ENCODE results near the gene RASD2.
"Not testable (repeated sequence)": the region's sequence is repeated elsewhere in the genome, so short reads cannot be mapped to it uniquely, and the experiment has no call there.

RASD2 gene

DNA sequence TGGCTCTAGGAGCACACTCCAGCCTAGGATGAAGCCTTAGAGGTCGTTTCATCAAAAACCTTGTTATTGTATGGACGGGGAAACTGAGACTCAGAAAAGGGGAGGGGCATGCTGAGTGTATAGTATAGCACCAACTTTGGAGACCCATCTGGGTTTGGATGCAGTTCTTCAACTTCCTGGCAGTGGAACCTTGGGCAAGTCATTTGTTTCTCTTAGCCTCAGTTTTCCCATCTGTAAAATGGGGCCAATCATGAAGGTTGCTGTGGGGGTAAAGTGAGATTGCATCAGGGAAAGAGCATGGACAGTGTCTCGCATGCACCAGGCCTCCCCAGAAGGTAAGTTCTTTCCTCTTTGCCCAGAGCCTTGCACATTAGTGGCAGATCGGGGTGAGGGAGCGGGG, 47.6 kb upstream of the RASD2 start:
- Histone ChIP-seq H3K4me2 (ENCODE audit: low read depth, low read length, poor library complexity, severe bottlenecking) (no peak overlapping the region), H2AFZ (ENCODE audit: low read length) (no peak overlapping the region)

DNA sequence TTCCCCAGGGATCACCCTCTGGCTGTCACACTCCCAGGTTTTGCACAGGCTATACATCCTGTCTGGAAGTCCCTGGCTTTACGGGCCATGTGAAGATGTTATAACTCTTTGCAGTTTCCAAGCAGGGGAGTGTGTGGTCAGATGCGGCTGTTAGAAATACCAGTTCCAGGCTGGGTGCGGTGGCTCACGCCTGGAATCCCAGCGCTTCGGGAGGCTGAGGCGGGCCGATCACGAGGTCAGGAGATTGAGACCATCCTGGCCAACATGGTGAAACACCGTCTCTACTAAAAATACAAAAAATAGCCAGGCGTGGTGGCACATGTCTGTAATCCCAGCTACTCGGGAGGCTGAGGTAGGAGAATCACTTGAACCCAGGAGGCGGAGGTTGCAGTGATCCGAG, 44.9 kb upstream of the RASD2 start:
- H3K4me2 ChIP-seq (ENCODE audit: low read depth, low read length, poor library complexity, severe bottlenecking); H3K79me2 ChIP-seq (ENCODE audit: insufficient read depth, low read length); H3K4me1 ChIP-seq (ENCODE audit: insufficient read depth, low read length, poor library complexity, severe bottlenecking); H3K9ac ChIP-seq (ENCODE audit: low read depth, low read length, poor library complexity, severe bottlenecking); H2AFZ ChIP-seq (ENCODE audit: low read length); H4K20me1 ChIP-seq (ENCODE audit: insufficient read depth, low read length, poor library complexity, severe bottlenecking); H3K36me3 ChIP-seq (ENCODE audit: insufficient read depth, low read length); H3F3A ChIP-seq (ENCODE audit: low read depth); H3K9me2 ChIP-seq (replicated peaks; ENCODE audit: low read depth, low read length); H3K27me3 ChIP-seq (ENCODE audit: insufficient read depth, low read length, poor library complexity, severe bottlenecking); H3K4me3 ChIP-seq (ENCODE audit: low read length, poor library complexity, severe bottlenecking); H3K9me3 ChIP-seq (ENCODE audit: insufficient read depth, low read depth, low read length): not testable (repeated sequence)

More for the DNA sequence above, 47.6 kb upstream of the RASD2 start:
- Histone ChIP-seq H3K4me3 (ENCODE audit: low read length, poor library complexity, severe bottlenecking) (no peak overlapping the region), H3K36me3 (ENCODE audit: insufficient read depth, low read length) (no peaks in the 10 kb centered on the region), H3K4me1 (ENCODE audit: insufficient read depth, low read length, poor library complexity, severe bottlenecking) (no peaks in the 10 kb centered on the region), H3K9me3 (ENCODE audit: insufficient read depth, low read depth, low read length) (no peaks in the 10 kb centered on the region), H3K9me2 (replicated peaks; ENCODE audit: low read depth, low read length) (no peaks in the 10 kb centered on the region), H3K9ac (ENCODE audit: low read depth, low read length, poor library complexity, severe bottlenecking) (no peak overlapping the region), H3K79me2 (ENCODE audit: insufficient read depth, low read length) (no peaks in the 10 kb centered on the region), H3K27me3 (ENCODE audit: insufficient read depth, low read length, poor library complexity, severe bottlenecking) (no peaks in the 10 kb centered on the region), H3F3A (ENCODE audit: low read depth) (no peaks in the 10 kb centered on the region), H4K20me1 (ENCODE audit: insufficient read depth, low read length, poor library complexity, severe bottlenecking) (no peaks in the 10 kb centered on the region)
- TF ChIP-seq EZH2phosphoT487 (IDR thresholded peaks at IDR 0.05; ENCODE audit: borderline replicate concordance) = no peak
- TF ChIP-seq, protein P1, sequence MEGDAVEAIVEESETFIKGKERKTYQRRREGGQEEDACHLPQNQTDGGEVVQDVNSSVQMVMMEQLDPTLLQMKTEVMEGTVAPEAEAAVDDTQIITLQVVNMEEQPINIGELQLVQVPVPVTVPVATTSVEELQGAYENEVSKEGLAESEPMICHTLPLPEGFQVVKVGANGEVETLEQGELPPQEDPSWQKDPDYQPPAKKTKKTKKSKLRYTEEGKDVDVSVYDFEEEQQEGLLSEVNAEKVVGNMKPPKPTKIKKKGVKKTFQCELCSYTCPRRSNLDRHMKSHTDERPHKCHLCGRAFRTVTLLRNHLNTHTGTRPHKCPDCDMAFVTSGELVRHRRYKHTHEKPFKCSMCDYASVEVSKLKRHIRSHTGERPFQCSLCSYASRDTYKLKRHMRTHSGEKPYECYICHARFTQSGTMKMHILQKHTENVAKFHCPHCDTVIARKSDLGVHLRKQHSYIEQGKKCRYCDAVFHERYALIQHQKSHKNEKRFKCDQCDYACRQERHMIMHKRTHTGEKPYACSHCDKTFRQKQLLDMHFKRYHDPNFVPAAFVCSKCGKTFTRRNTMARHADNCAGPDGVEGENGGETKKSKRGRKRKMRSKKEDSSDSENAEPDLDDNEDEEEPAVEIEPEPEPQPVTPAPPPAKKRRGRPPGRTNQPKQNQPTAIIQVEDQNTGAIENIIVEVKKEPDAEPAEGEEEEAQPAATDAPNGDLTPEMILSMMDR (conservative IDR thresholded peaks at IDR 0.05; ENCODE audit: low read length) = no peak

DNA sequence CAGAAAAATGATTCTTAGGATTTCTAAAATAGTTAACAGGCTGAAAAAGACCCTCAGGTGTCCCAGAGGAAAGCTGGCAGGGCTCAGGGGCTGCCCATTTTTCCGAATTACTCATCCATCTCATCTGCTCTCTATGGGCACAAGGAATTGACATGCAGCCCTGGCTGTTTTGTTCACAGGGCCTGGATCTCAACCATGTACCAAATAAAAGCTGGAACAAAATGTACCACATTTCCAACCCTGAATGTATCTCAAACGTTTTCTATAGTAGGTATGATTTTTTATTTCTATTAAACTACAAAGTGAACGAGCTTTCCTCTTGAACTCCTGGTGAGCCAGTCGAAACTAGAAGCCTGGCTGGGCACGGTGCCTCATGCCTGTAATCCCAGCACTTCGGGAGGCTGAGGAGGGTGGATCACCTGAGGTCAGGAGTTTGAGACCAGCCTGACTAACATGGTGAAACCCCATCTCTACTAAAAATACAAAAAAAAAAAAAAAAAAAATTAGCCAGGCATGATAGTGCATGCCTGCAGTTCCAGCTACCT, 43.8 kb upstream of the RASD2 start:
- Histone ChIP-seq H3K79me2 (ENCODE audit: insufficient read depth, low read length) (no peaks in the 10 kb centered on the region), H3K9ac (ENCODE audit: low read depth, low read length, poor library complexity, severe bottlenecking) (no peak overlapping the region), H3K36me3 (ENCODE audit: insufficient read depth, low read length) (no peaks in the 10 kb centered on the region), H4K20me1 (ENCODE audit: insufficient read depth, low read length, poor library complexity, severe bottlenecking) (no peaks in the 10 kb centered on the region), H3K4me3 (ENCODE audit: low read length, poor library complexity, severe bottlenecking) (no peak overlapping the region), H3K4me1 (ENCODE audit: insufficient read depth, low read length, poor library complexity, severe bottlenecking) (no peaks in the 10 kb centered on the region), H2AFZ (ENCODE audit: low read length) (no peak overlapping the region), H3K9me2 (replicated peaks; ENCODE audit: low read depth, low read length) (no peaks in the 10 kb centered on the region), H3K27me3 (ENCODE audit: insufficient read depth, low read length, poor library complexity, severe bottlenecking) (no peaks in the 10 kb centered on the region), H3K9me3 (ENCODE audit: insufficient read depth, low read depth, low read length) (no peaks in the 10 kb centered on the region), H3K4me2 (ENCODE audit: low read depth, low read length, poor library complexity, severe bottlenecking) (no peak overlapping the region), H3F3A (ENCODE audit: low read depth) (no peaks in the 10 kb centered on the region)
- no peak for TF ChIP-seq EZH2phosphoT487 (IDR thresholded peaks at IDR 0.05; ENCODE audit: borderline replicate concordance)
- TF ChIP-seq, protein P1 (conservative IDR thresholded peaks at IDR 0.05; ENCODE audit: low read length) = no peak

DNA sequence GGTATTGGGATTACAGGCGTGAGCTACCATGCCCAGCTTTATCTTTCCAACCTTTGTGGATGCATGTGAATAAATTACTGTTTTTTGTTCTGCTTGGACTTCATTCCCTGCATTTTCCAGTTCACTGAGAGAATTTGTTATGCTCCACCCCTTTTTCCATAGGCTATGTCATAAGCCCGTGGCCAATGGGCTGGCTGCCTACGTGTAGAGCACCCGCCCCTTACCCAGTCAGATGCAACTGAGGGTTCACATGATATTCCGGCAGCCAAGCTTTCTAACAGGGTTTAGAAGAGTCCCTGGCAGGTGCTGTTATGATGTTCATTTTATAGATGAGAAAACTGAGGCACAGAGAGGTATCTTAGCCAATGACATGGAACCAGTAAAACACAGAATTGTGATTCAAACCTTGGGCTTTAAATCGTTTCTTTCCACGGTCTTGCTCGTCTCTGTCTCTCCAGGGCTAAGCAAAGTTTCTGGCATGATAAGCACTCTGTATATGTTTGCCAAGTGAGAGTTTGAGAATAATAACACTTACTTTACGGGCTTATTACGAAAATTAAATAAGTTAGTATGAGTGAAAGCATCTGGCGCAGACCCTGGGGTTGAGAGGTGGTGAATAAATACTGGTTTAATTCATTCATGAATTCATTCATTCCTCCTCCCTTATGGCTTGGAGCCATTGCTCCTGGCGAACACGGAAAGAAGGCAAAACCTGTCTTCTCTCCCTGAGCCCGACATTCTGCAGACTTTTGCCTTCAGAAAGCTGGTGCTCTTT, 42.4 kb upstream of the RASD2 start:
- H3K4me2 ChIP-seq (ENCODE audit: low read depth, low read length, poor library complexity, severe bottlenecking) = no peak overlapping the region

More for the DNA sequence above, 42.4 kb upstream of the RASD2 start:
- no peaks in the 10 kb centered on the region for H3K27me3 ChIP-seq (ENCODE audit: insufficient read depth, low read length, poor library complexity, severe bottlenecking)
- H3K4me1 ChIP-seq (ENCODE audit: insufficient read depth, low read length, poor library complexity, severe bottlenecking) = no peaks in the 10 kb centered on the region
- H3K79me2 ChIP-seq (ENCODE audit: insufficient read depth, low read length) = no peaks in the 10 kb centered on the region
- no peaks in the 10 kb centered on the region for H4K20me1 ChIP-seq (ENCODE audit: insufficient read depth, low read length, poor library complexity, severe bottlenecking)
- H3F3A ChIP-seq (ENCODE audit: low read depth) = no peaks in the 10 kb centered on the region
- no peaks in the 10 kb centered on the region for H3K9me2 ChIP-seq (replicated peaks; ENCODE audit: low read depth, low read length)
- H3K9me3 ChIP-seq (ENCODE audit: insufficient read depth, low read depth, low read length) = no peaks in the 10 kb centered on the region
- TF ChIP-seq EZH2phosphoT487 (IDR thresholded peaks at IDR 0.05; ENCODE audit: borderline replicate concordance) = no peak
- TF ChIP-seq, protein P1 (conservative IDR thresholded peaks at IDR 0.05; ENCODE audit: low read length) = no peak
- no peaks in the 10 kb centered on the region for H3K36me3 ChIP-seq (ENCODE audit: insufficient read depth, low read length)
- H3K9ac ChIP-seq (ENCODE audit: low read depth, low read length, poor library complexity, severe bottlenecking) = no peak overlapping the region
- no peak overlapping the region for H3K4me3 ChIP-seq (ENCODE audit: low read length, poor library complexity, severe bottlenecking)
- no peak overlapping the region for H2AFZ ChIP-seq (ENCODE audit: low read length)

Data from Loucy (cell line).